Measurements from ENCODE around the gene ULK1.

ULK1 gene

GRCh38 chr12:131897276-131897675 lies 2.9 kb downstream of the ULK1 start:
- Histone ChIP-seq H2BK120ac (ENCODE audit: low read depth, low read length) (no peak overlapping the region), H2BK12ac (ENCODE audit: low read length in 2 of 2) (no peak overlapping the region), H2BK15ac (ENCODE audit: low read depth, poor library complexity, severe bottlenecking) (no peak overlapping the region), H3K4me2 (ENCODE audit: low read length, poor library complexity, severe bottlenecking) (no peak overlapping the region), H3K4ac (ENCODE audit: low read depth in 1 of 2, low read length in 2 of 2) (no peak overlapping the region), H3K14ac (ENCODE audit: low read length in 2 of 2) (no peak overlapping the region), H3K79me1 (replicated peaks; ENCODE audit: low read length, poor library complexity, severe bottlenecking) (peaks cover 43% of the 10 kb centered on the region), H3K23ac (ENCODE audit: low read length in 2 of 2) (no peak overlapping the region), H3K18ac (ENCODE audit: low read depth in 1 of 2, low read length in 2 of 2) (no peak overlapping the region), H3K9ac (ENCODE audit: low read length) (peak overlapping the region; percentile 90), H3K9me3 (ENCODE audit: control insufficient read depth, low read length) (no peaks in the 10 kb centered on the region), H4K91ac (ENCODE audit: low read length) (no peak overlapping the region), H2AK5ac (ENCODE audit: low read length, severe bottlenecking) (no peak overlapping the region), H3K27ac (ENCODE audit: low read length, poor library complexity, severe bottlenecking) (no peak overlapping the region), H2BK5ac (ENCODE audit: low read depth, low read length, poor library complexity, severe bottlenecking) (no peak overlapping the region), H4K8ac (ENCODE audit: low read length) (no peak overlapping the region), H3K4me1 (ENCODE audit: control insufficient read depth, insufficient read depth, low read depth, low read length) (peaks cover 39% of the 10 kb centered on the region), H3K4me3 (ENCODE audit: insufficient read depth in 1 of 2, low read depth in 1 of 2, low read length in 2 of 2) (no peak overlapping the region), H3K27me3 (ENCODE audit: control insufficient read depth in 1 of 2, insufficient read depth in 1 of 2, low read length in 2 of 2) (no peaks in the 10 kb centered on the region), H2AFZ (ENCODE audit: low read depth, low read length) (no peak overlapping the region), H3K36me3 (ENCODE audit: control insufficient read depth in 1 of 2, insufficient read depth in 2 of 2, low read depth in 1 of 2, low read length in 2 of 2) (peaks cover 15 to 43% of the 10 kb centered on the region in 2 experiments)
- 97% methylated on average over 18 of the region's 18 CpGs for WGBS
- DNase-seq = no peak

GRCh38 chr12:131897875-131898274 lies 3.5 kb downstream of the ULK1 start:
- H3K9me3 ChIP-seq (ENCODE audit: control insufficient read depth, low read length) = no peaks in the 10 kb centered on the region
- H3K27me3 ChIP-seq (ENCODE audit: control insufficient read depth in 1 of 2, insufficient read depth in 1 of 2, low read length in 2 of 2) = no peaks in the 10 kb centered on the region
- H2BK12ac ChIP-seq (ENCODE audit: low read length in 2 of 2) = no peak overlapping the region
- H3K9ac ChIP-seq (ENCODE audit: low read length) = peak overlapping the region; percentile 5
- WGBS = 91% methylated on average over 9 of the region's 9 CpGs
- H3K36me3 ChIP-seq (ENCODE audit: control insufficient read depth in 1 of 2, insufficient read depth in 2 of 2, low read depth in 1 of 2, low read length in 2 of 2) = peaks cover 15 to 49% of the 10 kb centered on the region in 2 experiments
- H4K91ac ChIP-seq (ENCODE audit: low read length) = no peak overlapping the region
- no peak overlapping the region for H3K27ac ChIP-seq (ENCODE audit: low read length, poor library complexity, severe bottlenecking)
- DNase-seq = no peak
- no peak overlapping the region for H4K8ac ChIP-seq (ENCODE audit: low read length)
- no peak overlapping the region for H2BK15ac ChIP-seq (ENCODE audit: low read depth, poor library complexity, severe bottlenecking)
- peaks cover 48% of the 10 kb centered on the region for H3K79me1 ChIP-seq (replicated peaks; ENCODE audit: low read length, poor library complexity, severe bottlenecking)
- H2AFZ ChIP-seq (ENCODE audit: low read depth, low read length) = no peak overlapping the region
- H3K14ac ChIP-seq (ENCODE audit: low read length in 2 of 2) = no peak overlapping the region
- H3K4me1 ChIP-seq (ENCODE audit: control insufficient read depth, insufficient read depth, low read depth, low read length) = peaks cover 39% of the 10 kb centered on the region
- peak overlapping the region; percentile 2 for H2AK5ac ChIP-seq (ENCODE audit: low read length, severe bottlenecking)
- no peak overlapping the region for H3K4ac ChIP-seq (ENCODE audit: low read depth in 1 of 2, low read length in 2 of 2)
- no peak overlapping the region for H3K4me3 ChIP-seq (ENCODE audit: insufficient read depth in 1 of 2, low read depth in 1 of 2, low read length in 2 of 2)
- no peak overlapping the region for H2BK5ac ChIP-seq (ENCODE audit: low read depth, low read length, poor library complexity, severe bottlenecking)
- H3K4me2 ChIP-seq (ENCODE audit: low read length, poor library complexity, severe bottlenecking) = no peak overlapping the region
- H3K18ac ChIP-seq (ENCODE audit: low read depth in 1 of 2, low read length in 2 of 2) = no peak overlapping the region
- H2BK120ac ChIP-seq (ENCODE audit: low read depth, low read length) = no peak overlapping the region
- H3K23ac ChIP-seq (ENCODE audit: low read length in 2 of 2) = no peak overlapping the region

- H3K4me1 ChIP-seq (ENCODE audit: control insufficient read depth, insufficient read depth, low read depth, low read length) = peaks cover 45% of the 10 kb centered on the region
- no peak overlapping the region for H3K23ac ChIP-seq (ENCODE audit: low read length in 2 of 2)
- no peak overlapping the region for H2BK5ac ChIP-seq (ENCODE audit: low read depth, low read length, poor library complexity, severe bottlenecking)
- H3K18ac ChIP-seq (ENCODE audit: low read depth in 1 of 2, low read length in 2 of 2) = no peak overlapping the region
- H2AFZ ChIP-seq (ENCODE audit: low read depth, low read length) = no peak overlapping the region
- no peaks in the 10 kb centered on the region for H3K9me3 ChIP-seq (ENCODE audit: control insufficient read depth, low read length)
- no peak overlapping the region for H3K4ac ChIP-seq (ENCODE audit: low read depth in 1 of 2, low read length in 2 of 2)
- no peak overlapping the region for H2BK120ac ChIP-seq (ENCODE audit: low read depth, low read length)
- no peak overlapping the region for H3K14ac ChIP-seq (ENCODE audit: low read length in 2 of 2)
- H4K8ac ChIP-seq (ENCODE audit: low read length) = no peak overlapping the region
- H4K91ac ChIP-seq (ENCODE audit: low read length) = no peak overlapping the region
- H3K9ac ChIP-seq (ENCODE audit: low read length) = no peak overlapping the region
- WGBS = 97% methylated on average over 6 of the region's 6 CpGs
- H3K79me1 ChIP-seq (replicated peaks; ENCODE audit: low read length, poor library complexity, severe bottlenecking) = peaks cover 69% of the 10 kb centered on the region
- no peaks in the 10 kb centered on the region for H3K27me3 ChIP-seq (ENCODE audit: control insufficient read depth in 1 of 2, insufficient read depth in 1 of 2, low read length in 2 of 2)
- no peak overlapping the region for H3K27ac ChIP-seq (ENCODE audit: low read length, poor library complexity, severe bottlenecking)
- peaks cover 15 to 74% of the 10 kb centered on the region in 2 experiments for H3K36me3 ChIP-seq (ENCODE audit: control insufficient read depth in 1 of 2, insufficient read depth in 2 of 2, low read depth in 1 of 2, low read length in 2 of 2)
- no peak overlapping the region for H3K4me2 ChIP-seq (ENCODE audit: low read length, poor library complexity, severe bottlenecking)
- no peak for DNase-seq
- no peak overlapping the region for H2AK5ac ChIP-seq (ENCODE audit: low read length, severe bottlenecking)
- no peak overlapping the region for H2BK15ac ChIP-seq (ENCODE audit: low read depth, poor library complexity, severe bottlenecking)
- no peak overlapping the region for H2BK12ac ChIP-seq (ENCODE audit: low read length in 2 of 2)
- H3K4me3 ChIP-seq (ENCODE audit: insufficient read depth in 1 of 2, low read depth in 1 of 2, low read length in 2 of 2) = no peak overlapping the region
Observed at GRCh38 chr12:131900397-131900796, 6.0 kb downstream of the ULK1 start.

- H3K4ac ChIP-seq (ENCODE audit: low read depth in 1 of 2, low read length in 2 of 2) = no peak overlapping the region
- no peak overlapping the region for H3K14ac ChIP-seq (ENCODE audit: low read length in 2 of 2)
- WGBS = 92% methylated on average over 30 of the region's 30 CpGs
Observed at GRCh38 chr12:131901431-131902331, 7.3 kb downstream of the ULK1 start.

More at GRCh38 chr12:131901431-131902331, 7.3 kb downstream of the ULK1 start:
- Histone ChIP-seq H4K8ac (ENCODE audit: low read length) (no peak overlapping the region), H3K4me1 (ENCODE audit: control insufficient read depth, insufficient read depth, low read depth, low read length) (peaks cover 33% of the 10 kb centered on the region), H3K23ac (ENCODE audit: low read length in 2 of 2) (no peak overlapping the region), H3K9ac (ENCODE audit: low read length) (no peak overlapping the region), H3K79me1 (replicated peaks; ENCODE audit: low read length, poor library complexity, severe bottlenecking) (peaks cover 75% of the 10 kb centered on the region), H2BK12ac (ENCODE audit: low read length in 2 of 2) (no peak overlapping the region), H3K4me2 (ENCODE audit: low read length, poor library complexity, severe bottlenecking) (no peak overlapping the region), H2BK5ac (ENCODE audit: low read depth, low read length, poor library complexity, severe bottlenecking) (no peak overlapping the region), H3K27me3 (ENCODE audit: control insufficient read depth in 1 of 2, insufficient read depth in 1 of 2, low read length in 2 of 2) (no peaks in the 10 kb centered on the region), H2BK15ac (ENCODE audit: low read depth, poor library complexity, severe bottlenecking) (no peak overlapping the region), H4K91ac (ENCODE audit: low read length) (no peak overlapping the region), H2AK5ac (ENCODE audit: low read length, severe bottlenecking) (no peak overlapping the region), H3K18ac (ENCODE audit: low read depth in 1 of 2, low read length in 2 of 2) (peak overlapping the region in 1 of 2 experiments; percentile 11), H2AFZ (ENCODE audit: low read depth, low read length) (no peak overlapping the region), H3K4me3 (ENCODE audit: insufficient read depth in 1 of 2, low read depth in 1 of 2, low read length in 2 of 2) (no peak overlapping the region), H2BK120ac (ENCODE audit: low read depth, low read length) (no peak overlapping the region), H3K9me3 (ENCODE audit: control insufficient read depth, low read length) (no peaks in the 10 kb centered on the region), H3K27ac (ENCODE audit: low read length, poor library complexity, severe bottlenecking) (no peak overlapping the region), H3K36me3 (ENCODE audit: control insufficient read depth in 1 of 2, insufficient read depth in 2 of 2, low read depth in 1 of 2, low read length in 2 of 2) (peaks cover 15 to 83% of the 10 kb centered on the region in 2 experiments)
- DNase-seq = no peak

All from mesenchymal stem cell (in vitro differentiated cells and primary cell).